ENCODE data around the gene ALOX15B.

Gene ALOX15B

DNA sequence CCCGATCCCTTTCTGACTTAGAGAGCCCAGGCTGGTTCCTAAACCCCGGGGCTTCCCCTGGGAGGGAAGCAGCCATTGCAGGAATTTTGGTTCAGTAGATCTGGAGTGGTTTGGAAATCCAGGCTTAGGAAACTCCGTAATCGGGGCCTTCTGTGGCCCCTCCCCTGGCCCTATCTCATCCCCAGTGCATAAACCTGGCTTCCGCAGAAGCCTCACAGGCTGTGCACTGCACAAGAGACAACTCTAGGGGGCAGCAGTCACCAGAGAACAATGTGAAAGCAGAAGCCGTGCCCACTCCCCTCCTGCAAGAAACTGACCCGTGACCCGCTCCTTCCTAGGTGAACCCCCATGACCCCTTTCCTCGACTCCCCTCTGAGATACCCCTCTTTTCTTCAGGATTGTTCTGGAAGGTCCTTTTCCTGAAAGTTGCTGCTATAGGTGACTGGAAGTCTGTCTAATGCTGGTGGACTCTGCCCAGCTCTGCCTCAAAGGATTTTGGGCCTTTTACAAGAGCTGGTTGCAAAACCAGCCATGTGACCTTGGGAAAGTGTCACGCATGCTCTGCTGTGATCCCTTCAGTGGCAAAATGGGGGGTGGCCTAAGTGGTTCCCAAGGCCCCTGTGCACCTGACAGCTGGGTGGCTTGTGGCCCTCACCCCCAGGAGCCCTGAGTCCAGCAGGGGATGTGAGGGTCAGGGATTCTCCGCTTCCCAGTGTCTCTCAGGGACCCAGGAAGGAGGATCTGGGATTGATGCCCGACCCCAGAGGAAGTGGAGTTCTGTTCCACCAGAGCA is 22.0 kb upstream of the ALOX15B start:
- Histone ChIP-seq H3F3A (ENCODE audit: insufficient read depth, low read length) (no peaks in the 10 kb centered on the region), H3K9ac (ENCODE audit: low read length) (no peak overlapping the region), H3K27me3 (replicated peaks; ENCODE audit: insufficient read depth, low read length) (peaks cover 50% of the 10 kb centered on the region), H4K20me1 (ENCODE audit: insufficient read depth, low read length) (no peaks in the 10 kb centered on the region), H3K27ac (ENCODE audit: low read length) (no peak overlapping the region), H3K4me3 (ENCODE audit: low read length) (peak overlapping the region; percentile 39), H2AFZ (ENCODE audit: low read length) (peak overlapping the region; percentile 59), H3K9me2 (replicated peaks; ENCODE audit: insufficient read depth, low read length) (no peaks in the 10 kb centered on the region), H3K9me3 (replicated peaks; ENCODE audit: insufficient read depth, low read length) (no peaks in the 10 kb centered on the region), H3K36me3 (replicated peaks; ENCODE audit: insufficient read depth, low read length) (no peaks in the 10 kb centered on the region), H3K4me1 (ENCODE audit: low read length) (no peaks in the 10 kb centered on the region), H3K4me2 (ENCODE audit: low read depth, low read length) (peak overlapping the region; percentile 80), H3K79me2 (ENCODE audit: low read length) (no peaks in the 10 kb centered on the region)
- peak; percentile 27 for DNase-seq
- TF ChIP-seq, protein P1, sequence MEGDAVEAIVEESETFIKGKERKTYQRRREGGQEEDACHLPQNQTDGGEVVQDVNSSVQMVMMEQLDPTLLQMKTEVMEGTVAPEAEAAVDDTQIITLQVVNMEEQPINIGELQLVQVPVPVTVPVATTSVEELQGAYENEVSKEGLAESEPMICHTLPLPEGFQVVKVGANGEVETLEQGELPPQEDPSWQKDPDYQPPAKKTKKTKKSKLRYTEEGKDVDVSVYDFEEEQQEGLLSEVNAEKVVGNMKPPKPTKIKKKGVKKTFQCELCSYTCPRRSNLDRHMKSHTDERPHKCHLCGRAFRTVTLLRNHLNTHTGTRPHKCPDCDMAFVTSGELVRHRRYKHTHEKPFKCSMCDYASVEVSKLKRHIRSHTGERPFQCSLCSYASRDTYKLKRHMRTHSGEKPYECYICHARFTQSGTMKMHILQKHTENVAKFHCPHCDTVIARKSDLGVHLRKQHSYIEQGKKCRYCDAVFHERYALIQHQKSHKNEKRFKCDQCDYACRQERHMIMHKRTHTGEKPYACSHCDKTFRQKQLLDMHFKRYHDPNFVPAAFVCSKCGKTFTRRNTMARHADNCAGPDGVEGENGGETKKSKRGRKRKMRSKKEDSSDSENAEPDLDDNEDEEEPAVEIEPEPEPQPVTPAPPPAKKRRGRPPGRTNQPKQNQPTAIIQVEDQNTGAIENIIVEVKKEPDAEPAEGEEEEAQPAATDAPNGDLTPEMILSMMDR (IDR thresholded peaks at IDR 0.05; ENCODE audit: low read length) = peak; percentile 86
- TF ChIP-seq EZH2phosphoT487 (IDR thresholded peaks at IDR 0.05; ENCODE audit: low read length) = no peak
- no peak for TF ChIP-seq EZH2 (optimal IDR thresholded peaks at IDR 0.05; ENCODE audit: low read depth, low read length)

DNA sequence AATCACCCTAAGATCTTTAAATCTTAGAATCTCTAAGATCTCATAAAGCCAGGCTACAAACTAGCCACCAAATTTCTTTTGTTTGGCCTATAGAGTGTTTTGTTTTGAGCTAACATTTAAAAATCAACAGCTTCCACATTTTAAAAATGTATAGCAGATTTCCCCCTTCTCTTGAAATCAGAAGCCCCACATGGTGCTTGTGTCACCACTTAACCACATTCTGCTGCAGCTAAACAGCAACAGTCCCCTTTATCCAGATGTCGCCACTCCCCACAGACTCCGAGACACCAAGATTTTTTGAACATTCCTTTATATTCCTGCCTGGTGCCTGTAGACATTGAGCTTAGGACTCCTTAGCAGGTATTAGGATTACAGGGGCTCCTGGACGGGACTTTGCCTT is 20.4 kb upstream of the ALOX15B start:
- Histone ChIP-seq H3K9me3 (replicated peaks; ENCODE audit: insufficient read depth, low read length) (no peaks in the 10 kb centered on the region), H3K27me3 (replicated peaks; ENCODE audit: insufficient read depth, low read length) (peaks cover 41% of the 10 kb centered on the region), H2AFZ (ENCODE audit: low read length) (no peak overlapping the region), H3K4me3 (ENCODE audit: low read length) (no peak overlapping the region), H4K20me1 (ENCODE audit: insufficient read depth, low read length) (no peaks in the 10 kb centered on the region), H3K4me2 (ENCODE audit: low read depth, low read length) (no peak overlapping the region), H3K27ac (ENCODE audit: low read length) (no peak overlapping the region), H3K9me2 (replicated peaks; ENCODE audit: insufficient read depth, low read length) (no peaks in the 10 kb centered on the region), H3K9ac (ENCODE audit: low read length) (no peak overlapping the region), H3K36me3 (replicated peaks; ENCODE audit: insufficient read depth, low read length) (no peaks in the 10 kb centered on the region), H3K79me2 (ENCODE audit: low read length) (no peaks in the 10 kb centered on the region), H3K4me1 (ENCODE audit: low read length) (no peaks in the 10 kb centered on the region), H3F3A (ENCODE audit: insufficient read depth, low read length) (no peaks in the 10 kb centered on the region)
- DNase-seq = no peak
- TF ChIP-seq, protein P1 (IDR thresholded peaks at IDR 0.05; ENCODE audit: low read length) = no peak
- TF ChIP-seq EZH2 (optimal IDR thresholded peaks at IDR 0.05; ENCODE audit: low read depth, low read length) = no peak
- TF ChIP-seq EZH2phosphoT487 (IDR thresholded peaks at IDR 0.05; ENCODE audit: low read length) = no peak

DNA sequence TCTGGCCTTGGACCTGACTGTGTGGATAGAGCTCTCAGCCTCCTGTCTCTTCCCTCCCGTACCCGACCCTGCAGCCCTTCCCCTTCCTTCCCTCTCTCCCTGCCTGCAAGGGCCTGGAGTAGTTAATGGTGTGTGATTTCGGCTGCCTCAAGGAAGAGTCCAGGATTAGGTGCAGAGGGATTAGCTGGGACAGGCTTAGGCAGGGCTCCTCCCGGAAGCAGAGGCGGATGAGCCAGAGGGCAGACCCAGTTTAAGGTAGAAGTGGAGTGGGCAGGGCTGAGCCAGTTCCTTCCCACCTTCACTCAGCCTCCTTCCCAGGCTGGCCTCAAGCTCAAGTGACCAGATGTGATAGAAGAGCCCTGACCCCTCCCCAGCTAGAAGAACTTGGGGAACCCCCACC is 19.7 kb upstream of the ALOX15B start:
- H3K4me2 ChIP-seq (ENCODE audit: low read depth, low read length) = no peak overlapping the region
- peaks cover 36% of the 10 kb centered on the region for H3K27me3 ChIP-seq (replicated peaks; ENCODE audit: insufficient read depth, low read length)
- H2AFZ ChIP-seq (ENCODE audit: low read length) = no peak overlapping the region
- H3K36me3 ChIP-seq (replicated peaks; ENCODE audit: insufficient read depth, low read length) = no peaks in the 10 kb centered on the region
- DNase-seq = no peak
- no peak overlapping the region for H3K9ac ChIP-seq (ENCODE audit: low read length)
- no peaks in the 10 kb centered on the region for H4K20me1 ChIP-seq (ENCODE audit: insufficient read depth, low read length)
- H3K9me2 ChIP-seq (replicated peaks; ENCODE audit: insufficient read depth, low read length) = no peaks in the 10 kb centered on the region
- no peak overlapping the region for H3K27ac ChIP-seq (ENCODE audit: low read length)
- H3K79me2 ChIP-seq (ENCODE audit: low read length) = no peaks in the 10 kb centered on the region
- no peaks in the 10 kb centered on the region for H3F3A ChIP-seq (ENCODE audit: insufficient read depth, low read length)
- no peak overlapping the region for H3K4me3 ChIP-seq (ENCODE audit: low read length)
- TF ChIP-seq EZH2 (optimal IDR thresholded peaks at IDR 0.05; ENCODE audit: low read depth, low read length) (no peak), EZH2phosphoT487 (IDR thresholded peaks at IDR 0.05; ENCODE audit: low read length) (no peak)
- TF ChIP-seq, protein P1 (IDR thresholded peaks at IDR 0.05; ENCODE audit: low read length) = no peak
- no peaks in the 10 kb centered on the region for H3K4me1 ChIP-seq (ENCODE audit: low read length)
- H3K9me3 ChIP-seq (replicated peaks; ENCODE audit: insufficient read depth, low read length) = no peaks in the 10 kb centered on the region
